Liver (tissue), 9 donors: ENCODE results near the gene CS. TPM values are rescaled to one million over a fixed set of nuclear protein-coding genes. Genes with fewer than 3 reads are reported as not detected.

Experiments
- DNase-seq: peaks from one replicate; pipeline ENCODE4 v3.0.0-alpha.2; 2017; ENCODE audit warnings: low spot score
- H3K27ac ChIP-seq, 2 donors: one replicate each; pipeline ENCODE4 v1.7.0; 2013; ENCODE audit warnings: inconsistent platforms in 2 of 2, low read length in 2 of 2, control low read depth in 1 of 2, low read depth in 1 of 2, mild to moderate bottlenecking in 1 of 2
- H3K27me3 ChIP-seq, 4 donors: one replicate each; pipeline versions ENCODE4 v1.6.1 to v1.7.0; 2013; ENCODE audit warnings: low read length in 3 of 4, inconsistent platforms in 1 of 4, mild to moderate bottlenecking in 1 of 4, moderate library complexity in 1 of 4; ENCODE audit not compliant: control insufficient read depth in 4 of 4, insufficient read depth in 4 of 4
- H3K36me3 ChIP-seq, 4 donors: one replicate each; pipeline versions ENCODE4 v1.6.1 to v1.7.0; 2013; ENCODE audit warnings: low read length in 3 of 4, mild to moderate bottlenecking in 3 of 4, low read depth in 1 of 4, moderate library complexity in 1 of 4; ENCODE audit not compliant: control insufficient read depth in 4 of 4, insufficient read depth in 3 of 4
- H3K4me1 ChIP-seq, 4 donors: one replicate each; pipeline versions ENCODE4 v1.6.1 to v1.7.0; 2013; ENCODE audit warnings: low read length in 3 of 4, mild to moderate bottlenecking in 3 of 4, moderate library complexity in 1 of 4; ENCODE audit not compliant: control insufficient read depth in 4 of 4, insufficient read depth in 4 of 4
- H3K4me3 ChIP-seq, 3 donors: one replicate each; pipeline versions ENCODE4 v1.6.1 to v1.7.0; 2013; ENCODE audit warnings: low read length in 3 of 3, control low read depth in 1 of 3, low read depth in 1 of 3, mild to moderate bottlenecking in 1 of 3
- H3K9ac ChIP-seq, 2 donors: one replicate each; pipeline ENCODE4 v1.7.0; 2013; ENCODE audit warnings: low read length in 2 of 2, mild to moderate bottlenecking in 2 of 2, moderate library complexity in 2 of 2, control low read depth in 1 of 2, low read depth in 1 of 2
- H3K9me3 ChIP-seq, 4 donors: one replicate each; pipeline versions ENCODE4 v1.6.1 to v1.7.0; 2013; ENCODE audit warnings: low read length in 3 of 4; ENCODE audit not compliant: control insufficient read depth in 4 of 4
- ATF3 ChIP-seq: IDR thresholded peaks from 2 replicates; pipeline ENCODE4 v1.6.1; 2016; ENCODE audit warnings: antibody characterized with exemption
- CTCF ChIP-seq: fragments of 150-350 bp; IDR thresholded peaks from 2 replicates; pipeline ENCODE4 v1.5.1; 2017; ENCODE audit warnings: improper control_type of control experiment, low read depth, low read length; ENCODE audit not compliant: missing input control
- EGR1 ChIP-seq, 2 donors: IDR thresholded peaks; 2 replicates each; pipeline ENCODE4 v1.6.1; 2016 to 2018; ENCODE audit warnings: antibody characterized with exemption in 2 of 2, low read depth in 2 of 2
- FOXA1 ChIP-seq: IDR thresholded peaks from 2 replicates; pipeline ENCODE4 v1.6.1; 2016; ENCODE audit warnings: antibody characterized with exemption
- GABPA ChIP-seq, 2 donors: IDR thresholded peaks in 1 of 2; conservative IDR thresholded peaks in 1 of 2; 2 replicates each; pipeline ENCODE4 v1.6.1; 2016; ENCODE audit warnings: antibody characterized with exemption in 2 of 2, mild to moderate bottlenecking in 1 of 2, moderate library complexity in 1 of 2
- HNF4A ChIP-seq, 2 donors: conservative IDR thresholded peaks; 2 replicates each; pipeline ENCODE4 v1.6.1; 2016; ENCODE audit warnings: antibody characterized with exemption in 2 of 2, mild to moderate bottlenecking in 2 of 2
- HNF4G ChIP-seq: IDR thresholded peaks from 2 replicates; pipeline ENCODE4 v1.6.1; 2016; ENCODE audit warnings: antibody characterized with exemption
- JUND ChIP-seq, 2 donors: IDR thresholded peaks; 2 replicates each; pipeline ENCODE4 v1.6.1; 2016; ENCODE audit warnings: antibody characterized with exemption in 2 of 2
- MAX ChIP-seq: IDR thresholded peaks from 2 replicates; pipeline ENCODE4 v1.6.1; 2016; ENCODE audit warnings: antibody characterized with exemption
- RAD21 ChIP-seq, 2 donors: IDR thresholded peaks; 2 replicates each; pipeline ENCODE4 v1.6.1; 2016; ENCODE audit warnings: antibody characterized with exemption in 2 of 2, mild to moderate bottlenecking in 2 of 2
- REST ChIP-seq: IDR thresholded peaks from 2 replicates; pipeline ENCODE4 v1.6.1; 2016; ENCODE audit warnings: antibody characterized with exemption, mild to moderate bottlenecking
- SP1 ChIP-seq: IDR thresholded peaks from 2 replicates; pipeline ENCODE4 v1.6.1; 2018; ENCODE audit warnings: antibody characterized with exemption, mild to moderate bottlenecking
- TAF1 ChIP-seq: conservative IDR thresholded peaks from 2 replicates; pipeline ENCODE4 v1.6.1; 2016; ENCODE audit warnings: antibody characterized with exemption, mild to moderate bottlenecking
- ZBTB33 ChIP-seq: IDR thresholded peaks from 2 replicates; pipeline ENCODE4 v1.6.1; 2016; ENCODE audit warnings: antibody characterized with exemption
- WGBS: extraction: QIAGEN DNeasy Blood & Tissue Kit; methylation state at CpG from one replicate; pipeline ENCODE4 v1.1.7; 2013; 5-methylcytosine and 5-hydroxymethylcytosine counted together
- polyA plus RNA-seq, 2 donors: library from polyadenylated mRNA; stranded (reverse) in 1 of 2; unstranded in 1 of 2; fragments of 200-250 nt in 1 of 2; fragments of >200 nt in 1 of 2; fragmentation: Nextera tagmentation in 1 of 2; extraction: Ambion mirVana in 1 of 2; gene quantifications; one replicate each; pipeline versions ENCODE4 v1.2.1 to v1.2.3, GENCODE V29; 2013 to 2015
- total RNA-seq, 2 donors: library from RNA; depleted of rRNA; stranded (reverse); fragments of >200 nt; gene quantifications; one replicate each; pipeline ENCODE4 v1.2.3, GENCODE V29; 2014
- donor health status: healthy.
- donor health status: healthy.
- donor health status: healthy.
- donor health status: healthy.
- donor health status: healthy.

Gene CS
- total and polyA plus RNA-seq, 4 donors: 33.8 to 79.9 (median 47.5) TPM

- TF ChIP-seq ZBTB33 (no peak), MAX (no peak), TAF1 (no peak), EGR1 (IDR thresholded peaks at IDR 0.05; ENCODE audit: low read depth in 2 of 2) (no peak), RAD21 (IDR thresholded peaks at IDR 0.05) (no peak), SP1 (no peak), HNF4A (conservative IDR thresholded peaks at IDR 0.05) (no peak), JUND (IDR thresholded peaks at IDR 0.05) (no peak), ATF3 (no peak)
Measured at GRCh38 chr12:56321027-56321426, 20.9 kb upstream of the CS start.

GRCh38 chr12:56317675-56318074, 17.5 kb upstream of the CS start:
- Histone ChIP-seq H3K27ac (no peak overlapping the region), H3K4me1 (peaks cover 0 to 20% (median 14%) of the 10 kb centered on the region in 4 donors), H3K4me3 (no peak overlapping the region), H3K9ac (no peak overlapping the region), H3K36me3 (peaks cover 15 to 33% (median 23%) of the 10 kb centered on the region in 4 donors), H3K27me3 (no peaks in the 10 kb centered on the region), H3K9me3 (no peaks in the 10 kb centered on the region)
- no peak for TF ChIP-seq CTCF
- TF ChIP-seq MAX: no peak
- TF ChIP-seq ATF3: no peak
- WGBS: 97% methylated on average over 3 of the region's 3 CpGs
- DNase-seq: no peak

More at GRCh38 chr12:56321027-56321426, 20.9 kb upstream of the CS start:
- Histone ChIP-seq H3K36me3 (peaks cover 11 to 61% (median 55%) of the 10 kb centered on the region in 4 donors), H3K9ac (no peak overlapping the region), H3K9me3 (no peaks in the 10 kb centered on the region), H3K4me3 (no peak overlapping the region), H3K27ac (no peak overlapping the region), H3K4me1 (peaks cover 0 to 10% (median 5%) of the 10 kb centered on the region in 4 donors), H3K27me3 (no peaks in the 10 kb centered on the region)
- 96% methylated on average over 2 of the region's 2 CpGs for WGBS
- DNase-seq: no peak

- peak within 1 kb of the TSS; percentile 86 to 98 for H3K27ac ChIP-seq
- peak within 1 kb of the TSS; percentile 67 to 81 (median 69) for H3K4me3 ChIP-seq
- under 1% methylated on average over 62 of the region's 62 CpGs for WGBS
- TF ChIP-seq TAF1 (peak; percentile 73), REST (peak; percentile 69), GABPA (IDR thresholded peaks at IDR 0.05 in 1 of 2, conservative IDR thresholded peaks at IDR 0.05 in 1 of 2) (peak in 1 of 2 donors; percentile 69), HNF4A (conservative IDR thresholded peaks at IDR 0.05) (peak; percentile 49 to 70), HNF4G (no peak), RAD21 (IDR thresholded peaks at IDR 0.05) (peak; percentile 52 to 59), FOXA1 (no peak), EGR1 (IDR thresholded peaks at IDR 0.05; ENCODE audit: low read depth in 2 of 2) (no peak), ZBTB33 (peak; percentile 99)
Measured at GRCh38 chr12:56315622-56316473, 15.7 kb upstream of the CS start, which contains the start of gene CNPY2. CNPY2 (minus strand) TSS chr12:56315988; CDS start chr12:56315217, 771 bp downstream.

More at GRCh38 chr12:56315622-56316473, 15.7 kb upstream of the CS start, which contains the start of gene CNPY2:
- peak; percentile 94 for DNase-seq
- Histone ChIP-seq H3K9ac (peak within 1 kb of the TSS; percentile 72 to 88), H3K4me1 (peaks cover 0 to 20% (median 14%) of the 10 kb centered on the region in 4 donors), H3K9me3 (no peaks in the 10 kb centered on the region), H3K36me3 (peaks cover 15 to 29% (median 20%) of the 10 kb centered on the region in 4 donors), H3K27me3 (no peaks in the 10 kb centered on the region)
